SK-N-SH treated with all-trans-retinoic acid at 6 μM for 48 hours (cell line): Measurements from ENCODE around the gene VPS33B.

Source experiments
- ATAC-seq: fragments of 200-7000 bp; cut with Tn5 transposase; 3 replicates; pipeline ENCODE4 v1.9.1; 2020; ENCODE audit warnings: mild to moderate bottlenecking, moderate library complexity
- ARNTL ChIP-seq: fragments of 450-650 bp; formaldehyde crosslinking; IDR thresholded peaks from 2 replicates; pipeline ENCODE4 v1.5.0; 2020; ENCODE audit warnings: low read depth, mild to moderate bottlenecking, moderate library complexity, borderline replicate concordance
- BACH2 ChIP-seq: fragments of 250-450 bp; sonication (Bioruptor Pico); IDR thresholded peaks from 2 replicates; pipeline ENCODE4 v1.9.0; 2021; ENCODE audit warnings: mild to moderate bottlenecking, borderline replicate concordance
- CREB5 ChIP-seq: fragments of 250-450 bp; sonication (Bioruptor Pico); IDR thresholded peaks from 2 replicates; pipeline ENCODE4 v1.5.1; 2020; ENCODE audit warnings: low read depth, mild to moderate bottlenecking, moderate library complexity
- CSDC2 ChIP-seq: fragments of 250-450 bp; sonication (Bioruptor Pico); IDR thresholded peaks from 2 replicates; pipeline ENCODE4 v1.5.0; 2020; ENCODE audit warnings: mild to moderate bottlenecking, moderate library complexity
- CSRNP3 ChIP-seq: fragments of 250-450 bp; sonication (Bioruptor Pico); IDR thresholded peaks from 2 replicates; pipeline ENCODE4 v1.5.1; 2021; ENCODE audit warnings: mild to moderate bottlenecking, moderate library complexity
- ESRRG ChIP-seq: fragments of 250-450 bp; sonication (Bioruptor Pico); IDR thresholded peaks from 2 replicates; pipeline ENCODE4 v1.6.1; 2021; ENCODE audit warnings: mild to moderate bottlenecking
- GLIS3 ChIP-seq: fragments of 250-450 bp; sonication (Bioruptor Pico); IDR thresholded peaks from 2 replicates; pipeline ENCODE4 v1.5.0; 2020; ENCODE audit warnings: mild to moderate bottlenecking, moderate library complexity
- ISL1 ChIP-seq: fragments of 250-450 bp; sonication (Bioruptor Pico); IDR thresholded peaks from 2 replicates; pipeline ENCODE4 v2.1.2; 2022; ENCODE audit warnings: mild to moderate bottlenecking, moderate library complexity
- PATZ1 ChIP-seq: fragments of 250-450 bp; sonication (Bioruptor Pico); IDR thresholded peaks from 2 replicates; pipeline ENCODE4 v1.8.0; 2020; ENCODE audit warnings: mild to moderate bottlenecking, moderate library complexity, borderline replicate concordance
- PPARA ChIP-seq: fragments of 250-450 bp; sonication (Bioruptor Pico); IDR thresholded peaks from 2 replicates; pipeline ENCODE4 v1.5.0; 2020; ENCODE audit warnings: mild to moderate bottlenecking, borderline replicate concordance
- RARB ChIP-seq: fragments of 250-450 bp; sonication (Bioruptor Pico); IDR thresholded peaks from 2 replicates; pipeline ENCODE4 v1.8.0; 2021; ENCODE audit warnings: mild to moderate bottlenecking, moderate library complexity
- SNAI2 ChIP-seq: fragments of 250-450 bp; sonication (Bioruptor Pico); IDR thresholded peaks from 2 replicates; pipeline ENCODE4 v1.5.0; 2020; ENCODE audit warnings: mild to moderate bottlenecking, moderate library complexity
- TCF4 ChIP-seq: fragments of 250-450 bp; sonication (Bioruptor Pico); IDR thresholded peaks from 2 replicates; pipeline ENCODE4 v1.8.0; 2021; ENCODE audit warnings: mild to moderate bottlenecking, moderate library complexity, borderline replicate concordance
- TOX ChIP-seq: fragments of 250-450 bp; sonication (Bioruptor Pico); IDR thresholded peaks from 2 replicates; pipeline ENCODE4 v1.8.0; 2021; ENCODE audit warnings: mild to moderate bottlenecking, moderate library complexity, borderline replicate concordance
- ZC3H10 ChIP-seq: fragments of 250-450 bp; sonication (Bioruptor Pico); IDR thresholded peaks from 2 replicates; pipeline ENCODE4 v1.5.1; 2021; ENCODE audit warnings: mild to moderate bottlenecking, moderate library complexity
- ZFP3 ChIP-seq: fragments of 250-450 bp; sonication (Bioruptor Pico); IDR thresholded peaks from 2 replicates; pipeline ENCODE4 v1.5.0; 2020; ENCODE audit warnings: mild to moderate bottlenecking, moderate library complexity
- ZFP30 ChIP-seq: fragments of 450-650 bp; formaldehyde crosslinking; IDR thresholded peaks from 2 replicates; pipeline ENCODE4 v1.5.0; 2022; ENCODE audit warnings: mild to moderate bottlenecking, moderate library complexity
- ZNF565 ChIP-seq: fragments of 450-650 bp; formaldehyde crosslinking; conservative IDR thresholded peaks from 2 replicates; pipeline ENCODE4 v1.5.0; 2020; ENCODE audit warnings: low read depth, mild to moderate bottlenecking, moderate library complexity
- ZNF70 ChIP-seq: fragments of 450-650 bp; formaldehyde crosslinking; IDR thresholded peaks from 2 replicates; pipeline ENCODE4 v1.5.0; 2020; ENCODE audit warnings: mild to moderate bottlenecking, moderate library complexity
- ZNF8 ChIP-seq: fragments of 450-650 bp; formaldehyde crosslinking; IDR thresholded peaks from 2 replicates; pipeline ENCODE4 v1.5.0; 2020; ENCODE audit warnings: mild to moderate bottlenecking, moderate library complexity
- TF ChIP-seq, protein P1 (sequence below): fragments of 250-450 bp; sonication (Bioruptor Pico); IDR thresholded peaks from 2 replicates; pipeline ENCODE4 v1.8.0; 2021; ENCODE audit warnings: low read depth, mild to moderate bottlenecking, moderate library complexity, borderline replicate concordance
- TF ChIP-seq, protein P2 (sequence below): fragments of 250-450 bp; sonication (Bioruptor Pico); IDR thresholded peaks from 2 replicates; pipeline ENCODE4 v1.5.0; 2020; ENCODE audit warnings: mild to moderate bottlenecking, moderate library complexity

The VPS33B gene

GRCh38 chr15:91023720-91024119 is 1.3 kb upstream of the VPS33B start (continued):
- TF ChIP-seq ZFP3 (CRISPR knock-in tag), result no peak
- TF ChIP-seq ZNF565 (CRISPR knock-in tag), result no peak
- TF ChIP-seq SNAI2, result no peak

DNA sequence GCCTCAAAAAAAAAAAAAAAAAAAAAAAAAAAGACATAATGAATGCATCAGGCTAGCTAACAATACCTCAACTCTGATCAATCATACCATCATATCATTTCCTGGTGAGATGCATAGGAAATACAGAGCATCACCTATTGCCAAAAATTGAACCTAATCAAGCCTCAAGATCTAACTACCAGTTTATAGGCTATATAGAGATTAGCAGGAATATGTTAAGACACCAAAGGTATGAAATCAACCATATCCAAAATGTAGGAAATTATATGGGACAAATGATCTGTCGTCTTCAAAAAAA is 387 bp upstream of the VPS33B start:
- no peak for ATAC-seq
- TF ChIP-seq GLIS3 (no peak), ISL1 (CRISPR knock-in tag) (no peak), ZFP3 (CRISPR knock-in tag) (no peak), PATZ1 (CRISPR knock-in tag) (no peak), ESRRG (CRISPR knock-in tag) (no peak), BACH2 (CRISPR knock-in tag) (no peak), SNAI2 (no peak), ZNF565 (CRISPR knock-in tag) (no peak), ZFP30 (CRISPR knock-in tag) (no peak), TCF4 (CRISPR knock-in tag) (no peak), CSRNP3 (no peak), RARB (CRISPR knock-in tag) (no peak), CSDC2 (CRISPR knock-in tag) (no peak), CREB5 (CRISPR knock-in tag) (no peak), ZNF70 (CRISPR knock-in tag) (no peak), ZNF8 (no peak), PPARA (no peak), ZC3H10 (no peak)
- TF ChIP-seq, protein P1, sequence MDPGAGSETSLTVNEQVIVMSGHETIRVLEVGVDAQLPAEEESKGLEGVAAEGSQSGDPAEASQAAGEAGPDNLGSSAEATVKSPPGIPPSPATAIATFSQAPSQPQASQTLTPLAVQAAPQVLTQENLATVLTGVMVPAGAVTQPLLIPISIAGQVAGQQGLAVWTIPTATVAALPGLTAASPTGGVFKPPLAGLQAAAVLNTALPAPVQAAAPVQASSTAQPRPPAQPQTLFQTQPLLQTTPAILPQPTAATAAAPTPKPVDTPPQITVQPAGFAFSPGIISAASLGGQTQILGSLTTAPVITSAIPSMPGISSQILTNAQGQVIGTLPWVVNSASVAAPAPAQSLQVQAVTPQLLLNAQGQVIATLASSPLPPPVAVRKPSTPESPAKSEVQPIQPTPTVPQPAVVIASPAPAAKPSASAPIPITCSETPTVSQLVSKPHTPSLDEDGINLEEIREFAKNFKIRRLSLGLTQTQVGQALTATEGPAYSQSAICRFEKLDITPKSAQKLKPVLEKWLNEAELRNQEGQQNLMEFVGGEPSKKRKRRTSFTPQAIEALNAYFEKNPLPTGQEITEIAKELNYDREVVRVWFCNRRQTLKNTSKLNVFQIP, result no peak
- TF ChIP-seq, protein P2, sequence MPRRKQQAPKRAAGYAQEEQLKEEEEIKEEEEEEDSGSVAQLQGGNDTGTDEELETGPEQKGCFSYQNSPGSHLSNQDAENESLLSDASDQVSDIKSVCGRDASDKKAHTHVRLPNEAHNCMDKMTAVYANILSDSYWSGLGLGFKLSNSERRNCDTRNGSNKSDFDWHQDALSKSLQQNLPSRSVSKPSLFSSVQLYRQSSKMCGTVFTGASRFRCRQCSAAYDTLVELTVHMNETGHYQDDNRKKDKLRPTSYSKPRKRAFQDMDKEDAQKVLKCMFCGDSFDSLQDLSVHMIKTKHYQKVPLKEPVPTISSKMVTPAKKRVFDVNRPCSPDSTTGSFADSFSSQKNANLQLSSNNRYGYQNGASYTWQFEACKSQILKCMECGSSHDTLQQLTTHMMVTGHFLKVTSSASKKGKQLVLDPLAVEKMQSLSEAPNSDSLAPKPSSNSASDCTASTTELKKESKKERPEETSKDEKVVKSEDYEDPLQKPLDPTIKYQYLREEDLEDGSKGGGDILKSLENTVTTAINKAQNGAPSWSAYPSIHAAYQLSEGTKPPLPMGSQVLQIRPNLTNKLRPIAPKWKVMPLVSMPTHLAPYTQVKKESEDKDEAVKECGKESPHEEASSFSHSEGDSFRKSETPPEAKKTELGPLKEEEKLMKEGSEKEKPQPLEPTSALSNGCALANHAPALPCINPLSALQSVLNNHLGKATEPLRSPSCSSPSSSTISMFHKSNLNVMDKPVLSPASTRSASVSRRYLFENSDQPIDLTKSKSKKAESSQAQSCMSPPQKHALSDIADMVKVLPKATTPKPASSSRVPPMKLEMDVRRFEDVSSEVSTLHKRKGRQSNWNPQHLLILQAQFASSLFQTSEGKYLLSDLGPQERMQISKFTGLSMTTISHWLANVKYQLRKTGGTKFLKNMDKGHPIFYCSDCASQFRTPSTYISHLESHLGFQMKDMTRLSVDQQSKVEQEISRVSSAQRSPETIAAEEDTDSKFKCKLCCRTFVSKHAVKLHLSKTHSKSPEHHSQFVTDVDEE (CRISPR knock-in tag), result no peak

GRCh38 chr15:91021516-91022074 is 799 bp downstream of the VPS33B start:
- ATAC-seq, result peak; percentile 42
- TF ChIP-seq BACH2 (CRISPR knock-in tag), result no peak
- TF ChIP-seq ESRRG (CRISPR knock-in tag), result no peak
- TF ChIP-seq TOX, result no peak
- TF ChIP-seq PPARA, result no peak
- TF ChIP-seq ZNF70 (CRISPR knock-in tag), result no peak
- TF ChIP-seq ISL1 (CRISPR knock-in tag), result peak; percentile 34; the same call in 1 of the 2 replicates
- TF ChIP-seq CSDC2 (CRISPR knock-in tag), result no peak

- no peak for TF ChIP-seq CSDC2 (CRISPR knock-in tag)
- no peak for TF ChIP-seq TCF4 (CRISPR knock-in tag)
- no peak for TF ChIP-seq ARNTL (CRISPR knock-in tag)
- TF ChIP-seq TOX, result no peak
- TF ChIP-seq PPARA, result no peak
- TF ChIP-seq PATZ1 (CRISPR knock-in tag), result no peak
- no peak for TF ChIP-seq CSRNP3
- no peak for TF ChIP-seq GLIS3
- no peak for ATAC-seq
Observed at GRCh38 chr15:91018158-91018557, 4.2 kb downstream of the VPS33B start.
